K562 (cell line): Measurements from ENCODE around the gene DBF4B. TPM values are rescaled to one million over a fixed set of nuclear protein-coding genes. Genes with fewer than 3 reads are reported as not detected.
A peak's percentile ranks its signal among the peaks of the same experiment; 100 is the strongest.

ENCODE experiments used
- ATAC-seq: fragments of 200-7000 bp; cut with Tn5 transposase; 3 replicates; pipeline ENCODE4 v1.9.1; 2020; ENCODE audit warnings: moderate library complexity
- BruUV-seq: library from RNA; stranded (reverse); fragments of 400-500 nt; replicated peaks from 2 replicates; lab custom pipeline; 2021; lab: Mats Ljungman, UMichigan
- CTCF ChIA-PET: fragments of 300-600 bp; formaldehyde crosslinking; extraction: SDS; loops from one replicate; lab custom pipeline; 2021; ENCODE audit warnings: low intra/inter-chr PET ratio; lab: Yijun Ruan, JAX
- POLR2A ChIA-PET: fragments of 300-600, 350-650 bp; sonication (Branson Sonifier 250); formaldehyde crosslinking; extraction: SDS; loops from one replicate; lab custom pipeline; 2021; ENCODE audit warnings: antibody characterized with exemption, inconsistent platforms; lab: Yijun Ruan, JAX
- DNase-seq, 4 experiments: peaks; one replicate each; pipeline versions ENCODE4 v3.0.0 to v3.0.0-alpha.2; 2011 to 2018; ENCODE audit warnings: low spot score in 3 of 4, mixed read lengths in 3 of 4; ENCODE audit errors: extremely low read depth in 1 of 4
- FAIRE-seq: peaks from 2 replicates; lab custom pipeline; 2011; peaks lifted over from hg19 to GRCh38; lab: Jason Lieb, UNC
- H2AFZ ChIP-seq: 2 replicates; pipeline ENCODE4 v1.6.0; 2011; ENCODE audit warnings: low read depth, low read length, control low read depth, inconsistent platforms
- H3K27ac ChIP-seq: fragments of 200-600 bp; 3 replicates; pipeline ENCODE4 v1.8.0; 2011; ENCODE audit warnings: low read depth, mild to moderate bottlenecking, control low read depth, inconsistent platforms, low read length, moderate library complexity, mixed read lengths; ENCODE audit errors: extremely low read depth
- H3K27me3 ChIP-seq, 2 experiments: fragments of 300-600 bp in 1 of 2; 2 replicates in 1 of 2; 3 replicates in 1 of 2; pipeline versions ENCODE4 v1.6.0 to v1.8.0; 2011; ENCODE audit warnings: inconsistent platforms in 2 of 2, low read length in 2 of 2, mild to moderate bottlenecking in 1 of 2, mixed read lengths in 1 of 2, moderate library complexity in 1 of 2; ENCODE audit not compliant: control insufficient read depth in 2 of 2, insufficient read depth in 2 of 2
- H3K36me3 ChIP-seq: fragments of 300-600 bp; 3 replicates; pipeline ENCODE4 v1.8.0; 2011; ENCODE audit warnings: mild to moderate bottlenecking, low read length, inconsistent platforms; ENCODE audit not compliant: control insufficient read depth, insufficient read depth
- H3K4me1 ChIP-seq, 2 experiments: fragments of 200-600 bp in 1 of 2; replicated peaks in 1 of 2; 2 replicates in 1 of 2; 3 replicates in 1 of 2; pipeline versions ENCODE4 v1.5.1 to v1.8.0; 2011; ENCODE audit warnings: inconsistent platforms in 2 of 2, low read length in 2 of 2, mild to moderate bottlenecking in 1 of 2, mixed read lengths in 1 of 2, moderate library complexity in 1 of 2; ENCODE audit not compliant: control insufficient read depth in 2 of 2, insufficient read depth in 2 of 2
- H3K4me2 ChIP-seq: 2 replicates; pipeline ENCODE4 v1.6.1; 2011; ENCODE audit warnings: low read length, control low read depth, inconsistent platforms, mixed read lengths; ENCODE audit not compliant: insufficient read depth
- H3K4me3 ChIP-seq: fragments of 200-600 bp; sonication (generic), shearing (Covaris generic); 2 replicates; pipeline ENCODE4 v1.5.1; 2016; ENCODE audit warnings: control low read depth, inconsistent platforms
- H3K79me2 ChIP-seq: fragments of 200-600 bp; 3 replicates; pipeline ENCODE4 v1.8.0; 2011; ENCODE audit warnings: low read length, inconsistent platforms; ENCODE audit not compliant: control insufficient read depth, insufficient read depth
- H3K9ac ChIP-seq, 2 experiments: 2 replicates each; pipeline versions ENCODE4 v1.6.0 to v1.6.1; 2011; ENCODE audit warnings: low read depth in 2 of 2, low read length in 2 of 2, control low read depth in 1 of 2, inconsistent platforms in 1 of 2, mild to moderate bottlenecking in 1 of 2, mixed read lengths in 1 of 2; ENCODE audit not compliant: insufficient read depth in 1 of 2
- H3K9me1 ChIP-seq: one replicate; pipeline ENCODE4 v1.6.0; 2011; ENCODE audit warnings: inconsistent platforms, mild to moderate bottlenecking, low read length, moderate library complexity; ENCODE audit not compliant: control insufficient read depth, insufficient read depth
- H3K9me3 ChIP-seq: replicated peaks from 2 replicates; pipeline ENCODE4 v1.5.1; 2011; ENCODE audit warnings: low read depth, low read length, inconsistent platforms; ENCODE audit not compliant: control insufficient read depth, insufficient read depth
- H4K20me1 ChIP-seq: replicated peaks from 2 replicates; pipeline ENCODE4 v1.6.1; 2011; ENCODE audit warnings: low read length, inconsistent platforms, mixed read lengths; ENCODE audit not compliant: control insufficient read depth, insufficient read depth
- ETV6 ChIP-seq, 3 experiments: fragments of 150-350 bp in 1 of 3; sonication (generic) in 1 of 3; formaldehyde crosslinking in 1 of 3; IDR thresholded peaks; 2 replicates each; pipeline versions ENCODE4 v1.6.1 to v1.8.0; 2014 to 2022; ENCODE audit warnings: borderline replicate concordance in 2 of 3, low read depth in 2 of 3, antibody characterized with exemption in 1 of 3, low read length in 1 of 3, mild to moderate bottlenecking in 1 of 3, missing genetic modification reagents in 1 of 3
- FOXJ2 ChIP-seq: fragments of 200-800 bp; sonication (Bioruptor generic); IDR thresholded peaks from 2 replicates; pipeline ENCODE4 v1.6.1; 2016; ENCODE audit warnings: missing genetic modification characterization, missing compliant biosample characterization
- FOXJ3 ChIP-seq: sonication (generic); formaldehyde crosslinking; IDR thresholded peaks from 2 replicates; pipeline ENCODE4 v1.4.0; 2020; ENCODE audit warnings: mild to moderate bottlenecking, missing genetic modification reagents
- HMG20A ChIP-seq: fragments of 450-650 bp; formaldehyde crosslinking; conservative IDR thresholded peaks from 2 replicates; pipeline ENCODE4 v1.4.0; 2020; ENCODE audit warnings: mild to moderate bottlenecking, mixed read lengths
- MECOM ChIP-seq: fragments of 250-450 bp; sonication (Bioruptor Pico); IDR thresholded peaks from 2 replicates; pipeline ENCODE4 v1.8.0; 2022; ENCODE audit warnings: inconsistent platforms
- MTA1 ChIP-seq: fragments of 450-650 bp; IDR thresholded peaks from 2 replicates; pipeline ENCODE4 v1.6.1; 2017; ENCODE audit warnings: borderline replicate concordance
- MXI1 ChIP-seq: IDR thresholded peaks from 2 replicates; pipeline ENCODE4 v1.6.1; 2011; ENCODE audit warnings: low read depth, mild to moderate bottlenecking, improper control_type of control experiment, low read length
- SIRT6 ChIP-seq: IDR thresholded peaks from one replicate; pipeline ENCODE4 v1.6.1; 2012; ENCODE audit warnings: low read depth, mild to moderate bottlenecking, control low read depth, inconsistent platforms, low read length, moderate library complexity
- SMARCC2 ChIP-seq: fragments of 450-650 bp; IDR thresholded peaks from 2 replicates; pipeline ENCODE4 v1.6.1; 2017; ENCODE audit warnings: antibody characterized with exemption, moderate library complexity, mild to moderate bottlenecking, low read depth
- SP2 ChIP-seq: IDR thresholded peaks from 2 replicates; pipeline ENCODE4 v1.6.1; 2011; ENCODE audit warnings: mild to moderate bottlenecking, low read depth, low read length, moderate library complexity; ENCODE audit not compliant: poor library complexity, severe bottlenecking; ENCODE audit errors: extremely low read depth
- THAP7 ChIP-seq: fragments of 250-450 bp; sonication (Bioruptor Pico); IDR thresholded peaks from 2 replicates; pipeline ENCODE4 v1.5.0; 2021
- ZNF134 ChIP-seq: fragments of 250-450 bp; sonication (Bioruptor Pico); conservative IDR thresholded peaks from 2 replicates; pipeline ENCODE4 v1.4.0; 2020
- ZNF778 ChIP-seq: fragments of 450-650 bp; formaldehyde crosslinking; IDR thresholded peaks from 2 replicates; pipeline ENCODE4 v1.4.0; 2020; ENCODE audit warnings: mild to moderate bottlenecking, moderate library complexity
- WGBS: fragments of 100-300 bp; shearing (Covaris generic); methylation state at CpG from one replicate; pipeline ENCODE4 v1.1.6; 2016; ENCODE audit warnings: low coverage, mixed read lengths; ENCODE audit not compliant: insufficient coverage; ENCODE audit errors: missing lambda C conversion rate; 5-methylcytosine and 5-hydroxymethylcytosine counted together
- in situ Hi-C: fragments of 300-500 bp; cut with MboI; formaldehyde crosslinking; loops from 4 replicates; pipeline ENCODE4 v1.15.0; 2018; ENCODE audit warnings: inconsistent platforms, mixed read lengths
- intact Hi-C: fragments of 100-400 bp; cut with micrococcal nuclease; formaldehyde crosslinking; loops from 2 replicates; pipeline ENCODE4 v1.14.2; 2022
- polyA plus RNA-seq, 8 experiments: library from polyadenylated mRNA; depleted of rRNA in 4 of 8; stranded (reverse) in 5 of 8; unstranded in 3 of 8; fragments of >200 nt; fragmentation: Nextera tagmentation in 2 of 8; fragmentation: Illumina TruSeq in 1 of 8; extraction: Ambion mirVana in 2 of 8; extraction: Trizol in 1 of 8; gene quantifications; 2 replicates each; pipeline versions ENCODE4 v1.2.1 to v1.2.3, GENCODE V29; 2011 to 2014; ENCODE audit warnings: inconsistent platforms in 1 of 8, missing spikeins in 1 of 8
- total RNA-seq, 7 experiments: library from RNA; depleted of rRNA in 6 of 7; stranded (reverse); fragments of >200 nt in 6 of 7; fragmentation: Illumina TruSeq in 2 of 7; extraction: Trizol in 2 of 7; gene quantifications; 2 replicates each; pipeline versions ENCODE4 v1.2.1 to v1.2.3, GENCODE V29; 2011 to 2021; ENCODE audit warnings: low replicate concordance in 1 of 7
- TF ChIP-seq, protein P1 (sequence below): fragments of 250-450 bp; sonication (Bioruptor Pico); IDR thresholded peaks from 2 replicates; pipeline ENCODE4 v1.8.0; 2022; ENCODE audit warnings: moderate library complexity, mild to moderate bottlenecking, inconsistent platforms
- TF ChIP-seq, protein P2 (sequence below): fragments of 450-650 bp; formaldehyde crosslinking; IDR thresholded peaks from 2 replicates; pipeline ENCODE4 v1.4.0; 2020; ENCODE audit warnings: mild to moderate bottlenecking

Gene DBF4B
- total and polyA plus RNA-seq, 9 of the 15 experiments (the other 6 are each of a cell fraction or from before 2014, with no cell fraction given), result 2.5 to 26.9 (median 14.6) TPM

DNA sequence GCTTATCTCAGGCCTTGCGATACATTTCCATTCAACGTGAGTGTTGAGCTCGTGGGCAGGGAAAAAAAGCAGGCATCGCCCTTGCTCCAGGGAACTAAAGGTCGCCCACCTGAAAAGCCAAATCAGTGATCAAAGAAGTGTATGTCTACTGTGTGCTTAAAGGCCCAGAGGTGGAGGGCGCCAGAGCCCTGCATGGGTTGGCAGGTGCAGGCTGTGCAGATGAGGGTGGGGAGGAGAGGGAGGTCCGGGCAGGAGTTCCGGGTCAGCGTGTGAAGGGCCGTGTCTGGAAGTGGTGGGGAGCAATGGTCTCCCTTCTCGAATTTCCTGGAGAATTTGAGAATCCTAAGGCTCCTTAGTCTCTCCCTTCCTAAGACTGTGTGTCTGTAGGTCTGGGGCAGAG, 57.5 kb downstream of the DBF4B start:
- Histone ChIP-seq H3K9ac (peak overlapping the region in 1 of 2 experiments; percentile 52; a peak in 1 of 4 replicates), H3K9me3 (no peaks in the 10 kb centered on the region), H2AFZ (no peak overlapping the region), H3K9me1 (no peaks in the 10 kb centered on the region), H3K79me2 (no peaks in the 10 kb centered on the region), H3K4me2 (no peak overlapping the region), H4K20me1 (no peaks in the 10 kb centered on the region; the same call in 1 of the 2 replicates), H3K4me1 (peaks cover 0 to 21% of the 10 kb centered on the region in 2 experiments; a peak in 2 of 5 replicates), H3K4me3 (no peak overlapping the region), H3K36me3 (no peaks in the 10 kb centered on the region), H3K27ac (no peak overlapping the region), H3K27me3 (peaks cover 0 to 37% of the 10 kb centered on the region in 2 experiments; a peak in 3 of 5 replicates)
- BruUV-seq, result no TSS peak
- no peak for DNase-seq
- intact Hi-C loops, result no loop called here
- TF ChIP-seq SIRT6 (no peak), HMG20A (CRISPR knock-in tag) (no peak), SP2 (no peak), FOXJ2 (tag) (no peak), THAP7 (CRISPR knock-in tag) (no peak), MECOM (CRISPR knock-in tag) (no peak), MXI1 (no peak), ZNF134 (CRISPR knock-in tag) (no peak), FOXJ3 (CRISPR knock-in tag) (no peak), SMARCC2 (no peak), ETV6 (IDR thresholded peaks at IDR 0.05; ENCODE audit: borderline replicate concordance in 1 of 2, low read depth in 2 of 2, low read length in 1 of 2) (no peak), ETV6 (CRISPR knock-in tag; IDR thresholded peaks at IDR 0.05; ENCODE audit: borderline replicate concordance) (no peak), MTA1 (no peak), ZNF778 (no peak)
- TF ChIP-seq, protein P1, sequence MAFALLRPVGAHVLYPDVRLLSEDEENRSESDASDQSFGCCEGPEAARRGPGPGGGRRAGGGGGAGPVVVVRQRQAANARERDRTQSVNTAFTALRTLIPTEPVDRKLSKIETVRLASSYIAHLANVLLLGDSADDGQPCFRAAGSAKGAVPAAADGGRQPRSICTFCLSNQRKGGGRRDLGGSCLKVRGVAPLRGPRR (CRISPR knock-in tag), result no peak
- TF ChIP-seq, protein P2, sequence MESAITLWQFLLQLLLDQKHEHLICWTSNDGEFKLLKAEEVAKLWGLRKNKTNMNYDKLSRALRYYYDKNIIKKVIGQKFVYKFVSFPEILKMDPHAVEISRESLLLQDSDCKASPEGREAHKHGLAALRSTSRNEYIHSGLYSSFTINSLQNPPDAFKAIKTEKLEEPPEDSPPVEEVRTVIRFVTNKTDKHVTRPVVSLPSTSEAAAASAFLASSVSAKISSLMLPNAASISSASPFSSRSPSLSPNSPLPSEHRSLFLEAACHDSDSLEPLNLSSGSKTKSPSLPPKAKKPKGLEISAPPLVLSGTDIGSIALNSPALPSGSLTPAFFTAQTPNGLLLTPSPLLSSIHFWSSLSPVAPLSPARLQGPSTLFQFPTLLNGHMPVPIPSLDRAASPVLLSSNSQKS, result no peak
- in situ Hi-C loops, result no loop called here
- no peak for FAIRE-seq
- POLR2A ChIA-PET, result interaction anchor here (0.9 kb wide), 1 partner anchor 111 kb away, joined by 3 read pairs; no protein-coding TSS in a partner anchor
- WGBS, result 3% methylated on average over 7 of the region's 11 CpGs
- ATAC-seq, result no peak
- CTCF ChIA-PET, result no interaction called here
